Rectal smooth muscle tissue (tissue), 1 donor: ENCODE measurements around the gene HCN1.

Source experiments
- H3K27ac ChIP-seq: one replicate; pipeline ENCODE4 v1.7.0; 2013; ENCODE audit warnings: low read depth, low read length, inconsistent platforms
- H3K27me3 ChIP-seq: one replicate; pipeline ENCODE4 v1.7.0; 2013; ENCODE audit warnings: low read length; ENCODE audit not compliant: control insufficient read depth, insufficient read depth
- H3K36me3 ChIP-seq: one replicate; pipeline ENCODE4 v1.7.0; 2013; ENCODE audit warnings: low read length; ENCODE audit not compliant: control insufficient read depth, insufficient read depth
- H3K4me1 ChIP-seq: one replicate; pipeline ENCODE4 v1.7.0; 2013; ENCODE audit warnings: low read length; ENCODE audit not compliant: control insufficient read depth, insufficient read depth
- H3K4me3 ChIP-seq: one replicate; pipeline ENCODE4 v1.7.0; 2013; ENCODE audit warnings: low read length
- H3K9ac ChIP-seq: one replicate; pipeline ENCODE4 v1.7.0; 2013; ENCODE audit warnings: low read length

Gene HCN1

DNA sequence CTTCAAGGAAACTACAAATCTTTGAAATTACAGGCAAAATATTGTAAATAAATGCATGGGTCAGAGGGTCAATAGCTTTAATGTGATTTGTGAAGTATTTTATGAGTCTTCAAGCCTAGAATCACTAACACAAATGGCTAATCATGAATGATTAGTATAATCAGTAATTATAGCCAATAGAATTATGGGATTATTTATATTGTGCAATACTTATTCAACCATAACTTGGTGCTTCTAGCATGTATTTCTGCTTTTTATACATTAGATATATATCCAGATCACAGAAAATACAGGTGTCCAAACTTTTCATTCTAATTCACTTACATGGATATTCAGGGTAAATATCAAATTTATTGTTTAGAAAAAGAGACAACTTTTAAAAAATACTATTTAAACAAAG lies 12.1 kb downstream of the HCN1 start:
- no peak overlapping the region for H3K9ac ChIP-seq
- H3K4me1 ChIP-seq: no peaks in the 10 kb centered on the region
- H3K27me3 ChIP-seq: no peaks in the 10 kb centered on the region
- H3K27ac ChIP-seq: no peak overlapping the region
- H3K4me3 ChIP-seq: no peak overlapping the region
- no peaks in the 10 kb centered on the region for H3K36me3 ChIP-seq

DNA sequence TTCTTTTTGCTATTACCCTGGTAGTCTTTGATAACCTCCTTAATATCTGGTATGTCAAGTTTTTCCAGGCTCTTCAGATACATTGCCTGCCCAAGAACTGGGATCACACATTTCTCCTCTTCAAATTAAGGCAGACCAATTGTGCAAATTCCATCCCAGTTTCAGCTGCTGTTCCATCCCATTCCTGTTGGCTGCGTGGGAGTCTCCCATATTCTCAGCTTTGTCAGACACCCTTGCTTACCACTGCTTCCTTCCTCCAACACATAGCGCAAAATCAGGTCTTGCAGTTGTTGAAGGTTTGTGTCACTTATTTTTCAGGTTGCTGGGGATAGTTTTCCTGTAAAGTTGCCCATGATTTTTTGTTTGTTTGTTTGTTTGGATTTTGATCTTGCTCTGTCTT lies 15.2 kb downstream of the HCN1 start:
- H3K4me3 ChIP-seq: no peak overlapping the region
- H3K27me3 ChIP-seq: no peaks in the 10 kb centered on the region
- H3K27ac ChIP-seq: no peak overlapping the region
- H3K9ac ChIP-seq: no peak overlapping the region
- H3K4me1 ChIP-seq: no peaks in the 10 kb centered on the region
- no peaks in the 10 kb centered on the region for H3K36me3 ChIP-seq

DNA sequence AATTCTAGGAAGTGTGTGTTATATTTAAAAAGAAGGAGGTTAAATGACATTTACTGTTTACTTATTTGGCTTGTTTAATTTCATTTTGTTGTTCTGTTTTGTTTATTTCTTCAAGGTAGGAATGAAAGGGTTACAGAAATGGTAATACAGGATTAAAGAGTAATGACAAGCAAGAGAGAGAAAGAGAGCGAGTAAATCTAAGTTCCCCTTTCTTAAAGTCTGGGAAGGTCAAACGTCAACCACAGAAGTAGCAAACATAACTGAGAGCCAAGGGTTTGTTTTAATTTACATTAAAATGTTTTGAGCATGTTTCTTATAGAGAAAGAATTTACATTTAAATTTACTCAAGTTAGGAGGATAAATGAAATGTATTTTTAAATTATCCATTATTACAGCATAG lies 18.7 kb downstream of the HCN1 start:
- no peak overlapping the region for H3K4me3 ChIP-seq
- H3K36me3 ChIP-seq: no peaks in the 10 kb centered on the region
- no peak overlapping the region for H3K9ac ChIP-seq
- no peak overlapping the region for H3K27ac ChIP-seq
- no peaks in the 10 kb centered on the region for H3K4me1 ChIP-seq
- no peaks in the 10 kb centered on the region for H3K27me3 ChIP-seq

DNA sequence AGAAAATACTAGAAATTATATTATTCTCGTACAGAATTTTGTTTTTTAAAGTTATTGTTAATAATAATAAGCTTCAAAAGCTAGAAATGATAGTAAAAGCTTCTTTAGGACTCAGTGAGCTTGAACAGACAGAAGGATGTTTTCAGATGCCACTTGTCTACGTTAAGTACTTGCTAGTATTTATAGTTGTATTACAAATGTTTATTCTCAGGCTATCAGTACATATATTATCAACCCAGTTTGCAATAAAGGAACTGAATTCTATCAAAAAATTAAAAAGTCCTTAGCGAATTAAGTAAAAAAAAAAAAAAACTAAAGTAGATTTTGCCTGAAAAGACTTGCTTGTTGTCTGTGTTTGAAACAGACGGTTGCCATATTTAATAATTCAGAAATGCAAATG lies 23.9 kb downstream of the HCN1 start:
- Histone ChIP-seq H3K27ac (no peak overlapping the region), H3K9ac (no peak overlapping the region)

DNA sequence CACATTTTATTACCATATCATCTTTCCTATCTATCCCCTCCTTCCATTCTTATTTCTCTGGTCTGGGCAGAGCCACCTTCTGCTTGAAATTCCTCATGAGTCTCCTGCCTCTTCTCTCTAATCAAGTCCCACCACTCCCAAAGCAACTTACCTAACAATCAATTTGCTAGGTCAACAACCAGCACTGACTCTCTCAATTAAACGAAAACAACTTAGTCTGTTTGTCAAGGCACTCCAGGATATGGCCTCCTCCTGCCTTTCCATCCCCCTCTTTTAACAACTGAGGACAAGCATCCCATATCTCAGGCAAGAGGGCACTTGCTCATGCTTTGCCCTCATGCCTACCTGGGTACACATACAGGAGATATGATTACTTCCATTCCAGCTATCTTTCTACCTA lies 47.4 kb downstream of the HCN1 start:
- Histone ChIP-seq H3K4me3 (no peak overlapping the region), H3K4me1 (no peaks in the 10 kb centered on the region), H3K27me3 (no peaks in the 10 kb centered on the region), H3K27ac (no peak overlapping the region), H3K9ac (no peak overlapping the region), H3K36me3 (no peaks in the 10 kb centered on the region)

More for the DNA sequence above, 23.9 kb downstream of the HCN1 start:
- Histone ChIP-seq H3K4me1 (no peaks in the 10 kb centered on the region), H3K4me3 (no peak overlapping the region), H3K36me3 (no peaks in the 10 kb centered on the region), H3K27me3 (no peaks in the 10 kb centered on the region)

DNA sequence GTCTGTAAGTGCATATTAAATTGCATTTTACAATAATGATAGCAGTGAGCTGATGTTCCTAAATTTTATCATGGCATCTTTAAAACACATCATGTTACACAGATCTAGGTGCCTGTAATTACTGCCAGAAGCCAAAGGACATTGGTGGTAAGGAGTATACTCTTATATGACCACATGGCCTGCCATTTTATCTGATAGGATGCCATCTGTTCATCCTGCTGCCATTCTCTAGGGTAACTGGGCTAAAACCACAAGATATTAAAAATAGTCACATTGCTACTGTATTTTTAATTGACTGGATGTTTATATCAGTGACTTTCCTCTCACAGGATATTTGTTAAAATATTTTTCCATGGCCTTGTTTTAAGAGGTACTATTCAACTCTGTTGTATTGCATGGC lies 53.1 kb downstream of the HCN1 start:
- Histone ChIP-seq H3K4me1 (no peaks in the 10 kb centered on the region), H3K4me3 (no peak overlapping the region), H3K9ac (no peak overlapping the region), H3K27me3 (no peaks in the 10 kb centered on the region), H3K27ac (no peak overlapping the region), H3K36me3 (no peaks in the 10 kb centered on the region)

GRCh38 chr5:45642370-45642769 lies 53.8 kb downstream of the HCN1 start:
- no peak overlapping the region for H3K27ac ChIP-seq
- no peak overlapping the region for H3K4me3 ChIP-seq
- H3K36me3 ChIP-seq: no peaks in the 10 kb centered on the region
- no peak overlapping the region for H3K9ac ChIP-seq
- H3K27me3 ChIP-seq: no peaks in the 10 kb centered on the region
- no peaks in the 10 kb centered on the region for H3K4me1 ChIP-seq

DNA sequence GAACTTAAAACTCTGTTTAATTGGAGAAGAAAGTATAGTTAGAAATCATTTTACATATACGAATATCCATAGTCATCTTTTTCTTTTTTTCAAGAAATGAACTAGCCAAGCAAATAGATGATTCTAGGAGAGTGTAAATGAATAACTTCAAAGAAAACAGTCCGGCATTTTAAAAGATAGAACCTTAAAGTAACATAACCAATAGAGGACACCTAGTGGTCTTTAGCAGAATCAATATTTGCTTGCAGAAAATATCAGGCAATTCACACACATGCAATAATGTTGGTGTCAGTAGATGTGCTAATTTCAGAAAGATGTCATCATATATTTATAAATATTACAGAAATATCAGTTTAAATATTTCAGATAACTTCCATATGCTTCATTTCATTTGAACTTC lies 57.1 kb downstream of the HCN1 start:
- H3K4me3 ChIP-seq: no peak overlapping the region
- H3K9ac ChIP-seq: no peak overlapping the region
- no peaks in the 10 kb centered on the region for H3K36me3 ChIP-seq
- no peaks in the 10 kb centered on the region for H3K27me3 ChIP-seq
- no peak overlapping the region for H3K27ac ChIP-seq
- no peaks in the 10 kb centered on the region for H3K4me1 ChIP-seq

GRCh38 chr5:45627076-45627656 lies 69.0 kb downstream of the HCN1 start:
- H3K36me3 ChIP-seq: no peaks in the 10 kb centered on the region
- no peak overlapping the region for H3K27ac ChIP-seq
- no peak overlapping the region for H3K4me3 ChIP-seq
- no peaks in the 10 kb centered on the region for H3K4me1 ChIP-seq
- H3K9ac ChIP-seq: no peak overlapping the region
- H3K27me3 ChIP-seq: no peaks in the 10 kb centered on the region

- Histone ChIP-seq H3K27ac (no peak overlapping the region), H3K27me3 (no peaks in the 10 kb centered on the region)
Measured at GRCh38 chr5:45623832-45624231, 72.3 kb downstream of the HCN1 start.

GRCh38 chr5:45622365-45622764 lies 73.8 kb downstream of the HCN1 start:
- Histone ChIP-seq H3K27ac (no peak overlapping the region), H3K9ac (no peak overlapping the region), H3K4me1 (no peaks in the 10 kb centered on the region), H3K36me3 (no peaks in the 10 kb centered on the region), H3K27me3 (no peaks in the 10 kb centered on the region), H3K4me3 (no peak overlapping the region)

More at GRCh38 chr5:45623832-45624231, 72.3 kb downstream of the HCN1 start:
- H3K9ac ChIP-seq: no peak overlapping the region
- no peaks in the 10 kb centered on the region for H3K36me3 ChIP-seq
- H3K4me3 ChIP-seq: no peak overlapping the region
- H3K4me1 ChIP-seq: no peaks in the 10 kb centered on the region

DNA sequence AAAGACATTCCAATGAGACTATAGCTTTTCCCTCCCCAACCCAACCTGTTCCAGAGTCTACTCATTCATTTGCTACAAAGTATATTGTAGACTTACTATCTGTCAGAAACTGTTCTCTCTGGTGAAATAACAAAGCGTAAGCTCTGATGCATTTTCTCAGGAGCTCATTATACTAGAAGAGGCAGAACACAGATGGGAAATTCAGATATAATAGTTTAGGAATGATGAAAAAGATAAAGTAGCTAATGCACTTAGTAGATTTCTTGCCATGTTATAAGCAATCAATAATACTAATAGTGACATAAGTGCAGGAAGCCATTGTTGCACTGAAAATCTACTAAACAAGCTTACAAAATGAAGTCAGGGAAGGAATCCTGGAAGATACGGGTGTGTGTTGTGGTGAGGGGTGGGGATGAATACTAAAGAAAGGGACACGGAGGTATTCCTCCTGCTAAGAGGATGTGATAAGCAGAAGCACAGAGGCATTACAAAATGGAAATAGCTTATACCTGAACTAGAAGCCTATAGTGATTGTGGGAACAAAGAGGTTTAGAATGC lies 78.2 kb downstream of the HCN1 start:
- Histone ChIP-seq H3K4me1 (no peaks in the 10 kb centered on the region), H3K36me3 (no peaks in the 10 kb centered on the region), H3K9ac (no peak overlapping the region), H3K4me3 (no peak overlapping the region), H3K27me3 (no peaks in the 10 kb centered on the region), H3K27ac (no peak overlapping the region)

DNA sequence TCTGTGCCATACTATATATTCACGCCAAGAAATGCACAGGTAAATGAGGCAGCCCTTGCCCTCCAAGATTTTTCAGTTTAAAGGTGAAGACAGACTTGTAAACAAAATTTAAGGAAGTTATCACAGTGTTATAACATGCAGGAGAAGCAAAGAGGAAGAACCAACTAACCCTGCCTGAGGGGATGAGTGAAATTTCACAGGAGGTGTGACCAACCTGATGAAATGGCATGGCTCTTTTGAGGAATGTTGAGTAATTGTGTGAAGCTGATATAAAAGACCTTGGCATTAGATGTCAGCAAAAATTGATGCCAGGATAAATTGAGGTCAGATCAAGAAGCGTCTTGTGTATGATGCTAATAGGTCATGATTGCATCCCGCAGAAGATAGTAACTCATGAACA lies 86.5 kb downstream of the HCN1 start:
- Histone ChIP-seq H3K4me1 (no peaks in the 10 kb centered on the region), H3K9ac (no peak overlapping the region), H3K27ac (no peak overlapping the region), H3K4me3 (no peak overlapping the region), H3K36me3 (no peaks in the 10 kb centered on the region), H3K27me3 (no peaks in the 10 kb centered on the region)
